Hepatocyte (in vitro differentiated cells): ENCODE data around the gene LIMS3. TPM values are rescaled to one million over a fixed set of nuclear protein-coding genes. Genes with fewer than 3 reads are reported as not detected.

Experiments used
- polyA plus RNA-seq: library from polyadenylated mRNA; unstranded; fragments of >200 nt; fragmentation: Nextera tagmentation; extraction: Ambion mirVana; gene quantifications from 2 replicates; pipeline ENCODE4 v1.2.1, GENCODE V29; 2016
- total RNA-seq: library from RNA; depleted of rRNA; stranded (reverse); fragments of >200 nt; gene quantifications from 2 replicates; pipeline ENCODE4 v1.2.3, GENCODE V29; 2014

LIMS3 gene
- total and polyA plus RNA-seq, 2 experiments from 2014 or later = 0.60 to 5.5 TPM

Other genes starting within 250 kb of the LIMS3 start
- 17.7 and 46.3 TPM in 2 replicates for gene RGPD5, start 104.4 kb upstream of the LIMS3 start, total RNA-seq
- gene RGPD5, start 104.4 kb upstream of the LIMS3 start, polyA plus RNA-seq = 11.6 and 14.1 TPM in 2 replicates
- gene MALL, start 217.1 kb downstream of the LIMS3 start, total RNA-seq = 30.8 and 36.0 TPM in 2 replicates
- 40.1 and 55.7 TPM in 2 replicates for gene MALL, start 217.1 kb downstream of the LIMS3 start, polyA plus RNA-seq